Islet precursor cell (in vitro differentiated cells): ENCODE results near the gene FER.
"Not testable (repeated sequence)": the region's sequence is repeated elsewhere in the genome, so short reads cannot be mapped to it uniquely, and the experiment has no call there.

Source experiments
- DNase-seq: peaks from one replicate; pipeline ENCODE4 v3.0.0-alpha.2; 2018

Gene FER

GRCh38 chr5:108899244-108899643, 151.5 kb downstream of the FER start:
- not testable (repeated sequence) for DNase-seq

GRCh38 chr5:108900668-108901067, 153.0 kb downstream of the FER start:
- DNase-seq = no peak

GRCh38 chr5:108905805-108906204, 158.1 kb downstream of the FER start:
- DNase-seq = no peak

GRCh38 chr5:108910627-108911026, 162.9 kb downstream of the FER start:
- DNase-seq = no peak

GRCh38 chr5:108911055-108911454, 163.4 kb downstream of the FER start:
- no peak for DNase-seq

- DNase-seq = no peak
These were observed 169.9 kb downstream of the FER start for GRCh38 chr5:108917596-108917995.

GRCh38 chr5:108919591-108920326, 172.1 kb downstream of the FER start:
- DNase-seq = no peak

- no peak for DNase-seq
These were observed 176.8 kb downstream of the FER start for GRCh38 chr5:108924457-108924961.

- no peak for DNase-seq
These were observed 177.4 kb downstream of the FER start for GRCh38 chr5:108925073-108925472.

- DNase-seq = no peak
These were observed 182.4 kb downstream of the FER start for GRCh38 chr5:108930107-108930506.

GRCh38 chr5:108935611-108936010, 187.9 kb downstream of the FER start:
- DNase-seq = no peak

GRCh38 chr5:108937221-108937620, 189.5 kb downstream of the FER start:
- DNase-seq = no peak

GRCh38 chr5:108940506-108940905, 192.8 kb downstream of the FER start:
- DNase-seq = no peak

- no peak for DNase-seq
These were observed 194.0 kb downstream of the FER start for GRCh38 chr5:108941746-108942145.

- DNase-seq = no peak
These were observed 195.0 kb downstream of the FER start for GRCh38 chr5:108942701-108943100.

- no peak for DNase-seq
These were observed 197.4 kb downstream of the FER start for GRCh38 chr5:108945094-108945493.

GRCh38 chr5:108946008-108946407, 198.3 kb downstream of the FER start:
- no peak for DNase-seq

GRCh38 chr5:108947164-108947563, 199.5 kb downstream of the FER start:
- no peak for DNase-seq

- DNase-seq = no peak
These were observed 202.6 kb downstream of the FER start for GRCh38 chr5:108950276-108950675.

GRCh38 chr5:108953940-108954339, 206.2 kb downstream of the FER start:
- DNase-seq = no peak

GRCh38 chr5:108957333-108957732, 209.6 kb downstream of the FER start:
- DNase-seq = no peak

- DNase-seq = peak; percentile 34
These were observed 219.2 kb downstream of the FER start for GRCh38 chr5:108966910-108967309.

- DNase-seq = no peak
These were observed 226.9 kb downstream of the FER start for GRCh38 chr5:108974594-108974993.

- no peak for DNase-seq
These were observed 228.0 kb downstream of the FER start for GRCh38 chr5:108975697-108976096.

- no peak for DNase-seq
These were observed 235.9 kb downstream of the FER start for GRCh38 chr5:108983461-108984092.
